A172 (cell line): ENCODE data around the gene KRTAP4-11. TPM values are rescaled to one million over a fixed set of nuclear protein-coding genes. Genes with fewer than 3 reads are reported as not detected.
A peak's percentile ranks its signal among the peaks of the same experiment; 100 is the strongest.
"Not testable (repeated sequence)": the region's sequence is repeated elsewhere in the genome, so short reads cannot be mapped to it uniquely, and the experiment has no call there.

Source experiments
- DNase-seq: peaks from one replicate; pipeline ENCODE4 v3.0.0-alpha.2; 2015; ENCODE audit warnings: low spot score
- total RNA-seq: library from RNA; depleted of rRNA; stranded (reverse); fragments of >200 nt; shearing (Covaris generic); gene quantifications from 2 replicates; pipeline ENCODE4 v1.2.3, GENCODE V29; 2014; rRNA removed

The KRTAP4-11 gene
- total RNA-seq, result not detected in 2 replicates

DNA sequence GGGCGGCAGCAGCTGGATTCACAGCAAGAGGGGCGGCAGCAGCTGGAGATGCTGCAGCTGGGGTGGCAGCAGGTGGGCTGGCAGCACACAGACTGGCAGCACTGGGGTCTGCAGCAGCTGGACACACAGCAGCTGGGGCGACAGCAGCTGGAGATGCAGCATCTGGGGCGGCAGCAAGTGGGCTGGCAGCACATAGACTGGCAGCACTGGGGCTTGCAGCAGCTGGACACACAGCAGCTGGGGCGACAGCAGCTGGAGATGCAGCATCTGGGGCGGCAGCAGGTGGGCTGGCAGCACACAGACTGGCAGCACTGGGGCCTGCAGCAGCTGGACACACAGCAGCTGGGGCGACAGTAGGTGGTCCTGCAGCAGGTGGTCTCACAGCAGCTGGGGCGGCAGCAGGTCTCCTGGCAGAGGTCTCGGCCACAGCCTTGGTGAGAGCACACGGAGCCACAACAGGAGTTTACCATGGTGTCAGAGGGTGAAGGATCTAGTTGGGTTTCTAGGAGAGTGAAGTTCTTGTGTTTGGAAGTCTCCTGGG is at the start of gene KRTAP4-11:
Gene KRTAP4-11 (minus strand): TSS at position 528 of the 541 bp plus-strand sequence. CDS start 58 bp downstream, at position 470.
- DNase-seq, result not testable (repeated sequence)

DNA sequence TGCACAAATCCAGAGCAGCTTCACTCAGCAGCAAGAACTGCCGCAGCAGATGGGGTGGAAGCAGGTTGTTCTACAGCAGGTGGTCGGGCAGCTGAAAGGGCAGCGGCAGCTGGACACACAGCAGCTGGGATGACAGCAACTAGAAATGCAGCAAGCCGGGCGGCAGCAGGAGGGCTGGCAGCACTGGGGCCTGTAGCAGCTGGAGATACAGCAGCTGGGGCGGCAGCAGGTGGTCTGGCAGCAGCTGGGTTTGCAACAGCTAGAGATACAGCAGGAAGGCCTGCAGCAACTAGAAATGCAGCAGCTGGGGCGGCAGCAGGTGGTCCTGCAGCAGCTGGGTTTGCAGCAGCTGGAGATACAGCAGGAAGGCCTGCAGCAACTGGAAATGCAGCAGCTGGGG is 49.4 kb upstream of the KRTAP4-11 start:
- DNase-seq, result no peak

DNA sequence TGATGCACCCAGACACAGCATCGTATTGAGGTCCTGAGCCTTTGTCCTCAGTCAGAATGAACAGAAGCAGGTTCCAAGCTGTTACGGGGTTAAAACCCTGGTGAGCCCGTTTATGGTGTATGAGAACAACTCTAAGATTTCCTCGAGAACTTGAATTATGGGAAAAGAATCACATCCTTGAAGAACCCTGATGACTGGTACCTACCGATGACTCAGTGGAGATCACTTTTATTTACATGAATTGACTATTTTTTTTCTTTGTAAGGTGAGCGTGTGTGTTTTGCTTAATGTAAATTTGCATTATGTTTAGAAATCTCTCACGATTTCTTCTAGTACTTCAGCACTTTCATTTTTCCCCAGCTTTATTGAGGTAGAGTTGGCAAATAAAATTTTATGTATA is 45.7 kb upstream of the KRTAP4-11 start:
- DNase-seq, result no peak

DNA sequence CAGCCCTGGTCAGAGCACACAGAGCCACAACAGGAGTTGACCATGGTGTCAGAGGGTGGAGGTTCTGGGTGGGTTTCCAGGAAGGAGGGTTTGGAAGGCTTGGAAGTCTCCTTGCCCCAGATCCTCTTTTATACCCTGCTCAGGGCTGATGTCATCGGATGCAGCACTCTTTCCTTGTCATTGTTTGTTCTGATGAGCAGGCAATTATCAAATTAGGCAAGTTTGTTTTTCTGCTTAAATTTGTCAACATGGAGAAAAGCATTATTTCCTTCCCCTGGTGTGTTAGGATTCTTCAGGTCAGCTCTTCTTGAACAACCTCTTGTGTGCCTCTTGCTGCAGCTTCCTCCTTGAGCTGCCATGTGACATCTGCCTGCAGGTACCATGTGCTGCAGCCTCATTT is 42.5 kb upstream of the KRTAP4-11 start, which contains the start of gene KRTAP4-4:
Gene KRTAP4-4 (minus strand): TSS at position 101 of the 400 bp plus-strand sequence. CDS start 57 bp downstream, at position 44.
- no peak for DNase-seq

DNA sequence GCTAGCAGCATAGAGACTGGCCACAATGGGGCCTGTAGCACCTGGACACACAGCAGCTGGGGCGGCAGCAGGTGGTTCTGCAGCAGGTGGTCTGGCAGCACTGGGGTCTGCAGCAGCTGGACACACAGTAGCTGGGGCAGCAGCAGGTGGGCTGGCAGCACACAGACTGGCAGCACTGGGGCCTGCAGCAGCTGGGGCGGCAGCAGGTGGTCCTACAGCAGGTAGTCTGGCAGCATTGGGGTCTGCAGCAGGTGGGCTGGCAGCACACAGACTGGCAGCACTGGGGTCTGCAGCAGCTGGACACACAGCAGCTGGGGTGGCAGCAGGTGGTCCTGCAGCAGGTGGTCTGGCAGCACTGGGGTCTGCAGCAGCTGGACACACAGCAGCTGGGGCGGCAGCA is 42.0 kb upstream of the KRTAP4-11 start:
- DNase-seq, result not testable (repeated sequence)

DNA sequence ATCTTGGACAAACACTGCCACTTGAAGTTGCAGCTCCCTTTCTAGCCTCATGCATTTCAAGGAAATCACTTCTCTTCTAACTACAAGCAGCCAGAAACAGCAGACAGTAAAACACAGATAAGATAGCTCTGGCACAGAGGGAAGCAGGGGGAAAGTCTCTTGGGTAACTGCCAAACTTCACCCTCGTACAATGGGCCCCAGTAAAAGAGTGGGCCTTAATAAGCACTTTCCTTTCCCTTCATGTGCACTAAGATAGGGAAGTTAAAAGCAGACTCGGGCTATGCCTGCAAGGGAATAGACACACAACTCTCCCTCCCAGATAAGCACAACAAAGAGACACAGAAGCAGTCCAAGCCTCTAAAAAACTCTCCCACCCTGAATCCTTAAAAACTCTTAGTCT is 35.7 kb upstream of the KRTAP4-11 start:
- DNase-seq, result no peak

DNA sequence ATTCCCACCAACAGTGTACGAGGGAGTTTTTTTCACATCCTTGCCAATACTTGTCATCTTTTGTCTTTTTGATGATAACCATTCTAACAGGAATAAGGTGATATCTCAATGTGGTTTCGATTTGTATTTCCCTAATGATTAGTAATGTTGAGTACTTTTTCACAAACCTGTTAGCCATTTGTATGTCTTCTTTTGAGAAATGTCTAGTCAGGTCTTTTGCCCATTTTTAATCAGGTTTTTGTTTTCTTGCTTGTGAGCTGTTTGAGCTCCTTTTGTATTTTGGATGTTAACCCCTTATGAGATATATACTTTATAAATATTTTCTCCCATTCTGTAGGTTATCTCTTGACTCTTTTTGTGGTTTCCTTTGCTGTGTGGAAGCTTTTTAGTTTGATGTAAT is 33.4 kb upstream of the KRTAP4-11 start:
- DNase-seq, result no peak

DNA sequence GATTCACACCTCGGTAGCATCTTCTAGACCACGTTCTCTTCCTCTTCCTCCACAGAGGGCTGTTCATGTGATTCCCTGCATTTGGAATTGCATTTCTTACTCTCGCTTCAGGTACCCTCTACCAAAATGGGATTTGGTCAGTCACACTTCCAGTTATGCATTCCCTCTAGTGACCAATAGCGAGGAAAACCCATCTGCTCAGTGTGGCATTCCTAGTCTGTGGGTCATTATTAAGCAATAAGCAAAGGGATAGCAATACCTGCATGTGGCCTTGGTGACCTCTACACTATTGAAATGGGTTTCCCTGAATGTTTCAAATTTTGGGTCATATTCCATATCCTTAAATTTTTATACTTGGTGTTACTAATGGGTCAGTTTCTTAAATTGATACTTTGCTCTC is 31.9 kb upstream of the KRTAP4-11 start:
- DNase-seq, result no peak

DNA sequence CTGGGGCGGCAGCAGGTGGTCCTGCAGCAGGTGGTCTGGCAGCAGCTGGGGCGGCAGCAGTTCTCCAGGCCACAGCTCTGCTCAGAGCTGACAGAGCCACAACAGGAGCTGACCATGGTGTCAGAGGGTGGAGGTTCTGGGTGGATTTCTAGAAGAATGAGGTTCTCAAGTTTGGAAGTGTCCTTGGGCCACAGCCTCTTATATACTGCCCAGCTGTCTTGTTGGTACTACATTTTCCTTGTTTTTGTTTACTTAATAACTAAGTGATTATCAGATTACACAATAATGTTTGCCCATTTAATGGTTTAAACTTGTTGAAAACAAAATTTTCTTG is 31.4 kb upstream of the KRTAP4-11 start, which contains the start of gene KRTAP4-5:
Gene KRTAP4-5 (minus strand): TSS at position 174 of the 334 bp plus-strand sequence. CDS start 58 bp downstream, at position 116.
- DNase-seq, result no peak

DNA sequence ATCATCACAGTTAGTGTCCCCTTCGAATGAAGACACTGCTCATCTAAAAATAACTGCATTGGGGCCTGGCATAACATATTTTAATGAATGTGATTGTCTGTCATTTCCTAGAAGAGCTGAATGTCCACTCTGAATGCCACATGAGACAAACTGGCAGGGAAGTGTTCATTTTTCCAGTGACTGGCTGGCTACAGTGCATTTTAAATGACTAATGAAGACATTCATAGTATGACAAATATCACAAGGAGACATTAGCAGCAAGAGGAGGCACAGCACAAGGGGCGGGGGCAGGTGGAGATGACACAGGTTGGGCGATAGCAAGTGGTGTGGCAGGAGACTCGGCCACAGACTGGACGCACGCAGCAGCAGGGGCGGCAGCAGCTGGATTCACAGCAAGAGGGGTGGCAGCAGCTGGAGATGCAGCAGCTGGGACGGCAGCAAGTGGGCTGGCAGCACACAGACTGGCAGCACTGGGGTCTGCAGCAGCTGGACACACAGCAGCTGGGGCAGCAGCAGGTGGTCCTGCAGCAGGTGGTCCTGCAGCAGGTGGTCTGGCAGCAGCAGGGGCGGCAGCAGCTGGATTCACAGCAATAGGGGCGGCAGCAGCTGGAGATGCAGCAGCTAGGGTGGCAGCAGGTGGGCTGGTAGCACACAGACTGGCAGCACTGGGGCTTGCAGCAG is 30.9 kb upstream of the KRTAP4-11 start:
- DNase-seq, result not testable (repeated sequence)

DNA sequence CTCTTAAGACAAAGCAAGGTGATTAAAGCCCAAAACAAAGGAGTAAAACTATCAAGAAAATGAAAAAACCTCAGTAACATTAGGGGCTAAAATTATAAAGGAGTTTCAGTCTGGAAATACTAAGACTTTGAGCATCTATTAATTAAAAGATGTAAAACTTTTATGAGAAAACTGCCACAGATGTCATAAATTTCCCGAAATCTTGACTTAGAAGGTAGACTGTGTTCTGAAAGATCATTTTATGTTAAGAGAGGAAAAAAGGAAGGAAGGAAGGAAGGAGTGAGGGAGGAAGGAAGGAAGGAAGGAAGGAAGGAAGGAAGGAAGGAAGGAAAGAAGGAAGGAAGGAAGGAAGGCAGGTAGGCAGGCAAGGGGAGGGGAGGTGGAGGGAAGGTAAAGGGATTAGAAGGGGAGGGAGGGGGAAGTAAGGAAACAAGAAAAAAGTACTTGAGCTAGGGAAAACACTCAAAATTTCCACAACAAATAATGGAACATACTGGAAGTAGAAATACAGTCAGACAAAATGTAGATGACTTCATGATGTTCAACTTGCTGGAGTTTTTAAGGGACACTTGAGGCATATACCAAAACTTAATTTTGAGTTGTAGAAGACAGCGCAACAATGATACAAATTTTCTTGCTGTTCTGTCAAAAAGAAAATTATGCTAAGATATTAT is 29.5 kb upstream of the KRTAP4-11 start:
- DNase-seq, result no peak

DNA sequence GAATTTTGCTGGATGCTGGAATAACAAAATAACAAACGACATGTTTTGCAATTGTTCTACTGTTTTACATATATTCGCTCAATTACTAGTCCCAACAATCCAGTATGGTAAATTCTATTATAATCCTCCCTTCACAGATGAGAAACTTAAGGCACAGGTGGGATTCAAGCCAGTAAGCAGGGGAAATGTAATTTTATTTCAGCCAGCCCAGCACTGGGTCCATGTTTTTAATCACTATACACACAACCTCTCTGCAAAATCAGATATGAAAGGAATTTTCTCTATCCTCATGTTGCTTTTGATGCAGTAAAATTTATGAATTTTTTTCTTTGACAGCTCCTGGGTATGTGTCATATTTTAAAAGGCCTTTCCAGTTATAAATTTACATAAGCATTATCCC is 27.1 kb upstream of the KRTAP4-11 start:
- DNase-seq, result no peak

DNA sequence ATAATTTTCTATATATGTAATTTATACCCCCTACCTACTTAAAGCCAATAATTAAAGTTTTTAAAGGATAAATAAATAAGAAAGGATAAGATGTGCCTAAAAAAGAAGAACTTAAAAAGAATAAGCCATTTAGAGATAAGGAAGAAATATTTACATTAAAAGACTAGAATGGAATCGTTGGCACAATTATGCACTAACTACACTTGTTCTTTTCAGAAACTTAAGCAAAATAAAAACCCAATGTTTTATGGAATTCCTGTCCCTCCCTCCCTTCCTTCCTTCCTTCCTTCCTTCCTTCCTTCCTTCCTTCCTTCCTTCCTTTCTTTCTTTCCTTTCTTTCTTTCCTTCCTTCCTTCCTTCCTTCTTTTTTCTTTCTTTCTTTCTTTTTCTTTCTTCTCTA is 26.7 kb upstream of the KRTAP4-11 start:
- DNase-seq, result no peak

DNA sequence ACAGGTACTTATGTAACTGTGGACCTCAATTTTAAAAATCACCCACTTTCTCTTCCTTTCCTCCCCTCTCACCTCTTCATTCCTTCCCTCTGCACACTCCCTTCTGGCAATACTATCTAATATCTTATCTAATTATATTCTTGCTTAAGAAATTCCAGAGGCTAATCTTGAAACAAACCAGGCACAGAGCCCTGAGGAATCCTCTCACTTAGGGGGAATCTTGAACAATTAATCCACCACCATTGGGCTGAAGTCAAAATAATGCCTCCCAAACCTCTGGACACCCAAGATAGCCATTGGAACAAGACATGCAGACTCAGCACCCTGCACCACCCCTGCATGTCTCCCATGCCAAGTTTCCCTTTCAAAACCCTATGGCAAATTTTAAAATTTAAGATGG is 23.2 kb upstream of the KRTAP4-11 start:
- no peak for DNase-seq

DNA sequence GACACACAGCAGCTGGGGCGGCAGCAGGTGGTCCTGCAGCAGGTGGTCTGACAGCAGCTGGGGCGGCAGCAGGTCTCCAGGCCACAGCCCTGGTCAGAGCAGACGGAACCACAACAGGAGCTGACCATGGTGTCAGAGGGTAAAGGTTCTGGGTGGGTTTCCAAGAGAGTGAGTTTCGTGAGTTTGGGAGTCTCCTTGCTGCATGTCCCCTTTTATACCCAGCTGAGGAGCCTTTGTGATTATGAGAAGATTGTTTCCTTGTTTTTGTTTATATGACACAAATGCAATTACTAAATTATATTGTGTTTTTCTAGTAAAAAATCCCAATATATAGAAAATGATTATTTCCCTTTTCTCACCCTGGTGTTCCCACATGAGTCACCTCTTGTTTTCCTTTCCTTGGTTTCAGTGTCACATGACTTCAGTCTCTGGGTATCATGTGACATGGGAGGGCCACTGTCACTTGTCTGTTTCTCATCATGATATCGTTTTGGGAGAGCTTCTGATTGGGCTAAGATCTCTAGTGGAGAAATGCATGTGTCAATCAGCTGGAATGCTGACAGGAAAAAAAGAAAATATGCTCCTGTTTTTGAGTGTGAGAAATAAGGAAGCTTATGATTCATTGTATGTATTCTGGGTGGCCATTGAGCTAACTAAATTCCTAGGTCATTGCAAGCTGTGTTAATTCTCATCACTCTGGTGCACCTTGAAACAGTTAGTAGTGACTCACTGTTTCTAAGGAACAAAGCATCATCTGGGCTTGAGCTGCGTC is 22.4 kb upstream of the KRTAP4-11 start, which contains the start of gene KRTAP4-6:
Gene KRTAP4-6 (minus strand): TSS at position 185 of the 772 bp plus-strand sequence. CDS start 57 bp downstream, at position 128.
- peak; percentile 53 for DNase-seq

DNA sequence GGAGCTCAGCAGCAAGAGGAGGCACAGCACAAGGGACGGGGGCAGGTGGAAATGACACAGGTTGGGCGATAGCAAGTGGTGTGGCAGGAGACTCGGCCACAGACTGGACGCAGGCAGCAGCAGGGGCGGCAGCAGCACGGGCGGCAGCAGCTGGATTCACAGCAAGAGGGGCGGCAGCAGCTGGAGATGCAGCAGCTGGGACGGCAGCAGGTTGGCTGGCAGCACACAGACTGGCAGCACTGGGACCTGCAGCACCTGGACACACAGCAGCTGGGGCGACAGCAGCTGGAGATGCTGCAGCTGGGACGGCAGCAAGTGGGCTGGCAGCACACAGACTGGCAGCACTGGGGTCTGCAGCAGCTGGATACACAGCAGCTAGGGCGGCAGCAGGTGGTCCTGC is 21.7 kb upstream of the KRTAP4-11 start:
- not testable (repeated sequence) for DNase-seq

DNA sequence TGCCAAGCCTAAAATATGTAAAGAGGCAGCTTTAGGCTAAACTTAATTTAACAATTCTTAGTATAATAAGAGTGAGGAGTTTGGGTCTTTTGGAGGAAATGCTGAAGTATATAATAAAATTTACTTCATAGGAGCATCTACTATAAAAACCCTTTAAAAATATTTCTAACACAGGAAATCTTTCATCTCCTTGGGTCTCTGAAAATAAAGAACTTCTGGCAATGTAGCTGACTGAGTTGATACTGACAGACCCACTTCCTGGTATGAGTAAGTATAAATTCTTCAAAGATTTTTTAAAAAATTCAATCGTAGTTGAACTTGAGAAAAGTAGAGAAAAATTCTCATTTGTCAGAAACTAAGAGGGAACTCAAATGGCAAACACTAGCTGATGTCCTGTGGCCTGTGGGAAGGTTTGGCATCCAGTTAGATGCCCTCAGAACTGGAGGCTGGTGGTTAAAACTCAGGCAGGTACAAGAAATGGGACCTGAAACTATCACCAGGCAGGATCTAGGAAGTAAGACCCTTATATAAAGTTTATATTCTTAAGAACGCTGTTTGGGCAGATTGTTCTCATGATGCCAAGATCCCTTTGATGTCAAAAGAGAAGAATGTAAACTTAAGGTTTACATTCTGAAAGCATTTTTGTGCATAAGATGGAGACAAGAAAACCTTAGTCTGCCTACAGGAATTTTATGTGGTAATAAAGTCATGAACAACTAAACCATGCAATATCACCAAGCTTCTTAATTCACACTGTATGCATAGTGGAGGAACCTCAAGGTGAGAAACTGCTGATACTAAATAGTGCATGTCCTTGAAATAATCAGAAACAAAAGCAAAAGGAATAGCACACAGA is 15.9 kb upstream of the KRTAP4-11 start:
- DNase-seq, result no peak

DNA sequence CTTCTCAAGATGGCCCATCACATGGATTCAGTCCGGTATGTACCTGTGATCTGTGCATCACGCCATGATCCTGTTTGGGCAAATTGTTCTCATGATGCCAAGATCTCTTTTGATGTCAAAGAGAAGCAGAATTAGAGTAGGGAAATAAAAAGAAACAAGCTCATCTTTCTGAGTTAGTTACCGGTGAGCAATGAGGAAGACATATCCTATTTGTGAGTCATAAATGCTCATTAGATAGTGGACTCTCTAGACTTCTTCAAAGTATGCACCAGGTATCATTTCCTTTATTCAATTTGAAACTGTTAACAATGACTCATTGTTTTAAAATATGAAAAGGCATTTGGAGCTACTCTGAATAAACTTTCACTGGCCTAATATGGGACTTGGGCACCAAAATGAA is 13.8 kb upstream of the KRTAP4-11 start:
- peak; percentile 72 for DNase-seq

DNA sequence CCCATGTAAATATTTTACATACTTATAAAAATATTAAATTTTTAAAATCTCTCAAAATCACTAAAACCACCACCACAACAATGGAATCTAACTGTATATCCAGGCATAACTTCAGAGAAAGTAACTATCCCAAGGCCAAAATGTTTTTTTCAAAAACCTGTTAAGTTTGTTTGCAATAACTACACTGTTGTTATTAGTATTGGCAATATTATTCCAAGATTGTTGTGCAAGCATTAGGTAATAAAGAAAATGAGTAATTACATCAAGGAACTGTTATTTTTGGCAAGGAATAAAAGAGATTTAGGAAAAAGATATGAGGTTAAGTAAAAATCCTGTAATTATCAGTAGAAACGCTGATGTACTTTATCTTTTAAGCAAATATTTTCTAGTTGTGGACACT is 9.2 kb upstream of the KRTAP4-11 start:
- no peak for DNase-seq

DNA sequence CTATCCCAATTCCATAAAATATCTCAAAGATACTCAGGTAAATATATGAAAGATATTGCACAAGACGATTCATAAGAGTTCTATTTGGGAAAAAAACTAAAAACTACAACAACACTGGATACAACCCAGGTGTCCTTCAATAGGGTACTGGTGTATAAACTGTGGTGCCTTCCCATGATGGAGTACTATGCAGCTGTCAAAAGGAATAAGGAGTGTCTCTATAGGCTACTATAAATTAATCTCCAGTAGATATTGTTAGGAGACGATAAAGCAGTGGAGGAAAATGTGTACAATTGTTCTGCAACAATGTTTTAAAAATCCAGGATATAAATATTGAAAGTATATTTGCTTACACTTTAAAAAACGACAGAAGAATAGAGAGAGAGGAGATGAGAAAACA is 8.2 kb upstream of the KRTAP4-11 start:
- DNase-seq, result no peak

DNA sequence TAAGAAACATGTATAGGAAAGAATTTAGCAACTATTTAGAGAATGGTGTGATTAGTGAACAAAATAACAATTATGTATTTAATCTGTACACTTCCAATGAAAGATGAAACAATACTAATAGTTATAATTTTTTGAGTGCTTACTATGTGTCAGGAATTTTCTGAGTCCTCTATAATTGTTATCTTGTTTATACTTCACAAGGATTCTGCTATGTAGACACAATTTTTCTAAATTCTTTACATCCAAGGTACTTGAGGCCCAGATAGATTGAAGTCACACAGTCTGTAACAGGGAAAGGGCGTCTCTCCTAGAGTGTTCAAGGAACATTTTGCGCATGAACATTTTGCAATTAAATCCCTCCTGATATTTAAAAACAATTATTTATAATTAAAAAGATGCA is 6.9 kb upstream of the KRTAP4-11 start:
- DNase-seq, result no peak
